NCI-H2227 treated with DMSO at 0.1 percent for 48 hours (cell line): ENCODE results near the gene STT3B.
A peak's percentile ranks its signal among the peaks of the same experiment; 100 is the strongest.

ENCODE experiments used
- DNase-seq: peaks from one replicate; lab custom pipeline; 2025; lab: John Stamatoyannopoulos, UW

The STT3B gene

DNA sequence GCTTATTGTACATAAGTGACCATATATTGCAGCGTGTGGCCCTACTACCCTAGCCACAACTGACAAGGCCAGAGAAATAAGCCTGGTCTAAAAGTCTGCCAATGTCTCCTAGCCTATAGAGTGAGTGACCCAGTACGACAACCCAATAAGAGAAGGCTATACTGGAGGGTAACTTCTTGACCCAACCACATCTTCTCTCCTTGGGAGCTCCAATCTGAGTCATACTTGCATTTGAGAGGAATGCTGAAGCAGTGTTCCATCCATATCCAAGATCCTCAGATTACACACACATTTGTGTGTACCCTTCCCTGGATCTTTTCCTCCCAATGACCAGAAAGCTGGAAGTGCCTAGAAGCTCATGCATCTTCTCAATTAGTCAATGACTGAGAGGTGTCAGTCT lies 11.3 kb upstream of the STT3B start:
- no peak for DNase-seq

GRCh38 chr3:31522152-31522551 lies 10.6 kb upstream of the STT3B start:
- no peak for DNase-seq

GRCh38 chr3:31523543-31523942 lies 9.2 kb upstream of the STT3B start:
- no peak for DNase-seq

GRCh38 chr3:31525532-31525931 lies 7.2 kb upstream of the STT3B start:
- DNase-seq: no peak

DNA sequence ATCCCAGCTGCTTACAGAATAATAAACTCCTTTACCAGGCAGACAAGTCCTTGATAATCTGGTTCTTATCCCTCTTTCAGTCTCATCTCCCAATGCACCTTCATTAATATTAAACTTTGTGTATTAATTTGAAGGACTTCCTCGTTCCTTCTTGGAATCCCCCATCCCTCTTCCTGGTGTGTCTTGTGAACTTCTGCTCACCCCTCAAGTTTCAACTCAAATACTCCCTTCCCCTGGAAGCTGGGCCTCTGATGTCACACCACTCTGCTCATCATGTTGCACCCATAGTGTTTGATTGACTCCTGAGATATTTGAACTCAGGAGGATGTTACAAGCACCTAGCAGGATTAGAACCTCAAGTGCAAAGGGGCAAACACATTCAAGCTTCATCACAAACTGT lies 3.3 kb upstream of the STT3B start:
- no peak for DNase-seq

GRCh38 chr3:31530039-31530959 lies 2.4 kb upstream of the STT3B start:
- no peak for DNase-seq

- DNase-seq: no peak
These were observed 1.8 kb upstream of the STT3B start for GRCh38 chr3:31530960-31531335.

DNA sequence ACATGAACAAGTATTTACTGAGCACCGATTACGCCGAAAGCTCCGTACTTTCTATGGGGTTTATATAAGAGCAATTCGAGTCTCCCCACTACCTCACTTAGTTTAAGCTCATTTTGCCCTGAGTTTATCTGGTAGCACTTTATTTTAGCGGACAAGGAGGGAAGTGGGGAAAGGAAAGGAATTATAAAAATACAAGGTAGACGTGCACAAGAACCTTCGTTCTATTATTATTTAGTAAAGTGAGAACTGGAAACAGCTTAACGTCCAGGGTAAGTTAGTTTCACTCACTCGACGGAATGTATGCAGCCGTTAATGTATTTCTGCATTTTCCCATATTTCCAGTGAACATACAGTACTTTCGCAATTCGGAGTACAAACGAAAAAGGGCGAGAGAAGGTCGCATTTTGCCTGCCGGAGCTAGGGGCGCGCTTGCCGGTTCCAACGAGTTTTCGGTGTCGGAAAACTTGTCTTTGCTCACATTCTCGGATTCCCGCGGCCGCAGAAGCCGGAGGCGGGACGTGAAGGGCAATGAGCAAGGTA lies 1.2 kb upstream of the STT3B start:
- DNase-seq: peak; percentile 89

DNA sequence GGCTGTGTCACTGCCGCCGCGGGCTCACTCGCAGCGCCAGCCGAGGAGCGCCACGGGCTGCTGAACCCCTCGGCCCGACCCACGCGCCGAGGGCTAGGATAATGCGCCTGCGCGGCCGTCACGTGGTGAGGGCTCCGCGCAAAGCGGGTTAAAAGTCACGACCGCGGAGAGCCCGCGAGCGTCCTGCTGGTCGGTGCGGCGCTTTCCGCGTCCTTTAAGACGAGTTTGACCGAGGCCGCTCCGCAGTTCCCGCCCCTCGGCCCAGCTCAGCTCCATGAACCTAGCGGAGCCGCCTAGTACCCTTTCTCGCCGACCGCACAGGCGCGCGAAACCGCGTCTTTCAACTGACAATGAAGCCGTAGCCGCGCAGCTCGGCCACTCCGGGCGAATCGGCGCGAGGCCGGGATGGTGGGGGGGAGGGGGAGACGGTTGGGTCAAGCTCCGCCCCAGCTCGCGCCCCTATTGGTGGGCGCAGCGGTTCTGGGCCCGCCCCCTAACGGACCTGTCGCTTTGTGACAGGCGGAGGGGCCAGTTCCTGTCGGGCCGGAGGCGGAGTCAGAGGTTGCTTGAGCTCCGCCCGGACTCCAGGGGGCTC lies 636 bp upstream of the STT3B start:
- peak; percentile 95 for DNase-seq

- DNase-seq: peak; percentile 38
These were observed 692 bp downstream of the STT3B start for GRCh38 chr3:31533169-31534064.

DNA sequence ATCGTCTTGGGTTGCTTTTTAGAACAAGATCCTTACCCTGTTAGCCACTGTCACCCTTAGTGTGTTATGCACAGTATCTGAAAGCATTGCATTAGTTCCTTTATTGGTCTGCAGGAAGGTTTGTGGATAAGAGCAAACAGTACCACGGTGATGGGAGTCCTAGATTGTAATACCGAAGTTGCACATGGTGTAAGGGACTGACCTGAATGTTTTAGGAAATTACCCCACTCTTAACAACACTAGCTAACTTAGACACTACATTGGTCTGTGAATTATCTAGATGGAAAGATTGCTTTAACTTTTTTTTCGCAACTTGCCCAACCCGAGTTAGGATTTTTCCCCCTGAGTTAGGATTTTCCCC lies 1.3 kb downstream of the STT3B start:
- no peak for DNase-seq

- no peak for DNase-seq
These were observed 3.8 kb downstream of the STT3B start for GRCh38 chr3:31536497-31536896.

GRCh38 chr3:31538801-31539200 lies 6.1 kb downstream of the STT3B start:
- no peak for DNase-seq

GRCh38 chr3:31539275-31539674 lies 6.5 kb downstream of the STT3B start:
- DNase-seq: no peak

GRCh38 chr3:31541089-31541488 lies 8.4 kb downstream of the STT3B start:
- DNase-seq: no peak

- DNase-seq: no peak
These were observed 9.5 kb downstream of the STT3B start for GRCh38 chr3:31542246-31542645.

DNA sequence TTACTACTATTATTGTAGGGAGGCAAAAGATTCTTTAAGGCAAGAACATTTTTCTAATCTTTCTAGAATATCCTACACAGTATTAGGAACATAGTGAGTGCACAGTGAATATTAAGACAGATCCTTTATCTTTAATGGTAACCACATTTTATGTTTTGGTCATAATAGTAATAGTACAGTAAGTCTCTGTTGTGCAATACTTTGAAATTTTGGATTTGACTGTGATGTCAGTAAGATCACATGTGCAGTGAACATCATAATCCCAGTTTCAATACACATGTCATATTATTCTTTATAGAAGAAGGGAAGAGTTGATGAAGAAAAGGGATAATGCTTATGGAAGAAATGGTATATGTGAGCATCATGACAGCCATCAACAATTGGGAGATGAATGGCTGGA lies 10.7 kb downstream of the STT3B start:
- DNase-seq: no peak

DNA sequence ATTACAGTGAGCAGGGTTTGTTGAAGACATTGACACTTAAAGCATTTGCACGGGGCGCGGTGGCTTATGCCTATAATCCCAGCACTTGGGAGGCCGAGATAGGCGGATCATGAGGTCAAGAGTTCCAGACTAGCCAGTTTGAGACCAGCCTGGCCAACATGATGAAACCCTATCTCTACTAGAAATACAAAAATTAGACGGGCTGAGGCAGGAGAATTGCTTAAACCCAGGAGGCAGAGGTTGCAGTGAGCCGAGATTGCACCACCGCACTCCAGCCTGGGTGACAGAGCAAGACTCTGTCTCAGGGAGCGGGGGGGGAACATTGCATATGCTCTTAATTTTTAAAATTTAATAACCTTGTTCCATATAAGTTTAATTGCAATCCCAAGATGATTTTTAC lies 11.9 kb downstream of the STT3B start:
- DNase-seq: no peak

DNA sequence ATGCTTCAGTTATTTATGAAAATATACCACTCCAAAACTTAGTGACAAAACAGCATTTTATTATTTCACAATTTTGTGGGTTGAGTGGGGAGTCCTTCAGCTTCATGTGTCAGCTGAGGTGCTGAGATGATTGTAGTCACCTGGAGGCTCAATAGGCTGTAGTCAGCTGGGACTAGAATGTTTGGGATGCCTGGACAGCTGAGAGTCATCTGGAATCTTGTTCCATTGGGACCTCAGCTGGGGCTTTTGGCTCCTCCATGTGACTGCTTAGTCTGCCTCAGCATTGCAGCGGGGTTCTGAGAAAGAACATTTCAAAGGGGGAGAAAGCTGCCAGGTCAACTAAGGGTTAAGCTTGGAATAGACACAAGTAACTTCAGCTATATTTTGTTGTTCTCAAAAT lies 13.4 kb downstream of the STT3B start:
- DNase-seq: no peak

DNA sequence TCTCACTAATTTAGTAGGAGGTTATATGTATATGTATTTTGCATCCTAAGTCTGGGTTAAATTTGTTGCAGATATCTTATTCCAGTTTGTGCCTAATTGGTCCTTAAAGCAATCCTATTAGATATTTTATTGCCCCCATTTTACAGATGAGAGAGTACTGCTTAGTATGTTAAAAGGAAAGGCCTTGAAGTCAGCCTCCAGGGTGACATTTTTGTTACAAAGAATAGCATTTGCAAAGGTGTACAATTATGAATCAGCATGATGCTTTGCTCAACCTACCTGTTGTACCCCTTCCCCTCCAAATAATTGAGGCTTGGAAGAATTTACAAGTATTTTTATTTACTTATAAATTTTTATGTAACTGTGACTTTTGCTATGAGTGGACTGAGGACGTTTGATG lies 14.0 kb downstream of the STT3B start:
- no peak for DNase-seq

DNA sequence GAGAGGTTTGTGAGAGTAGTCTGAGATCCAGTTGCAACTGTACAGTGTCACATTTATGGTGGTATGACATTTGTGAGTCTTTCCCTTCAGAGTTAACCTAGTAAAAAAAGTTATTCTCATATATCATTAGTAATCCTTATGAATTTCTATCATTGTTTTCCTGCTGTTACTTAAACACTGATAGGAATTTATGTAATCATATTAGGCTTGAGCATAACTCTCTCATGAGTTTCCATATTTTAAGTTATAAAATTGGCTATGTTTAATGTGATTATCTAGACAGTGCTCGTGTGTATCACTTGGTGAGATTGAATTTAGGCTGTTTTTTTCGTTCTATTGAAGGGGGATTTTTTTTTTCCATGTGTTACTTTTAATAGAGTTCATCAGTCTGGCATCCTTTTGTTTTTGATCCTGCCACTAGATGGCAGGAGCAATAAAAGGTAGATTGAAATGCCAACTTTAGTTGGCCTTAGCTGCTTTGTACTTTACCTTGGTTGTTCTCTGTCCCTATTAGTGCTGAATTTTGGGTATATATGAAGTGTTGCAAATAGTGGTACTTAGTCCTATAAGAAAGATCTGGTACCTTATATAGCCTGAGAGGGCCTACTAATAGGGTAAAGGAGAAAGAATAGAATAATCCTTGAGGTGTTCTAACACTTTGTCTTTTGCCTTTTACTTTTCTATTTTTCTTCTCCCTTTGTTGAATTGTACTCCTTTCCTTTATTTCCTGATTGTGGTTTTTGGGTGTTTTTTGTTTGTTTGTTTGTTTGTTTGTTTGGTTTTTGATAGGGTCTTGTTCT lies 17.9 kb downstream of the STT3B start:
- no peak for DNase-seq

GRCh38 chr3:31551646-31552045 lies 18.9 kb downstream of the STT3B start:
- no peak for DNase-seq
